Measurements from ENCODE around the gene RASA4.
"Not testable (repeated sequence)": the region's sequence is repeated elsewhere in the genome, so short reads cannot be mapped to it uniquely, and the experiment has no call there.

RASA4 gene

DNA sequence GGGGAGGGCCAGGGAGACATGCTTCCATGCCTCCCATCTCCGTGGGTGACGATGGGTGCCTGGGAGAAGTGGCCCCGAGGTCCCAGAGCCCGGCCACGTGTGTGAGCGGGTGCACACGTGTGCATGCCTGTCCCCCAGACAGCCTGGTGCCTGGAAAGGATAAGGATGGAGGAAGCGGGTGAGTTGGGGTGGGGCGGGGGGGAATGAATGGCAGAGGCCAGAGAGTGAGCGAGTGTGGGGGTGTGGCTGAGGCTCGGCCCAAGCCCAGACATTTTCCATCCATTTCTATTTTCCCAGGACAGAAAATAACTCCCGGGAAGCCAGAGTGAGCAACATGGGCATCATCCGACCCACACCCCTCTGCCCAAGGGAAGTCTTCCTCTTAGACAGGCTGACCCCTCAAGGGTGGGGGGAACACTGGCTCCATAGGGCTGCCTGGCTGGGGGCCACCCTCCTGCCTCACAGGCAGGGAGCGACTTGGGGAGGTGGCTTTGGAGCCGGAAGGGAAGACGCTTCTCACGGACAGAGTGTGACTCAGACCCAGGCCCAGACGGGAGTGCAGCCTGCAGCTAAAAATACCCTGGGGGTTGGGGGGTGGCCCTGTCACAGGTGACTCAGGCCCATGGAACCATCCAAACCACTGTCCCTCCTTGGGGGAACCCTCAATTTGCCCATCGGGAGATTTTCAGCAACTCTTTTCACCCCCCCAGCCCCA, 12.0 kb downstream of the RASA4 start:
- not testable (repeated sequence) for DNase-seq

DNA sequence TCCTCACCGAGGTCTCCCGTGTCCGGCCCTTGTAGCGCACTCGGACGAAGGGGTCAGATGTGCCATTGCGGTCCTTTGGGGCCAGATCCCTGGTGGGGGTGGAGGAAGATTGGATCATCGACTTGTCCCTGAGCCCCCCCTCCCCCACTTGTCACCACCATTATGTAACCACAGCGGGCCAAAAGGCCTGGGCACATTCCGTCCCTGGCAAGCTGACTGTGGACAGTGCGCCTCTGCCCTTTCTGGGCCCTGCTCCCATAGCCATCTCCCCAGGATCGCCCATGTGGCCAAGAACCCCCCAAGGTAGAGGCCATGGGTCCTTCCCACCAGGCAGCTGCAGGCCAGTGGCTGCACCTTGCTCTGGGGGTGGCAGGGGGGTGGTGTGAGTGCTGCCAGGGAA, 14.2 kb downstream of the RASA4 start:
- not testable (repeated sequence) for DNase-seq

DNA sequence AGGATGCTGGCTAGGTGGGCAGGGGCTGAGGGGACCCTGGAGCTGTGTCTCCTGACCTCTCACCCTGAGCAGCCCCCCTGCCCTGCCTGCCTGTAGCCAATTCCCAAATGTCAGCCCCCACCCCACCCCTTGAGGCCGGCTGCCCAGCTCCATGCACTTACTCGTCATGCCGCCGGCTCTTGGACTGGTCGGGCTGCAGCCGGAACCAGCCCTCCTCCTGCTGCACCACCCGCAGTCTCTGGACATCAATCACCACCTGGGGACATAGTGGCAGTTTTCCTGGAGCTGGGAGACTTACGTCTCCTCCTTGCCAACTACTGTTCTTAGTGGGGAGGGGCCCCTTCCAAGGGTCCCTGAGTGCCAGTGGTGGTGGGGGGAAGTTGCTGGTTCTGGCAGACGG, 16.9 kb downstream of the RASA4 start:
- not testable (repeated sequence) for DNase-seq

DNA sequence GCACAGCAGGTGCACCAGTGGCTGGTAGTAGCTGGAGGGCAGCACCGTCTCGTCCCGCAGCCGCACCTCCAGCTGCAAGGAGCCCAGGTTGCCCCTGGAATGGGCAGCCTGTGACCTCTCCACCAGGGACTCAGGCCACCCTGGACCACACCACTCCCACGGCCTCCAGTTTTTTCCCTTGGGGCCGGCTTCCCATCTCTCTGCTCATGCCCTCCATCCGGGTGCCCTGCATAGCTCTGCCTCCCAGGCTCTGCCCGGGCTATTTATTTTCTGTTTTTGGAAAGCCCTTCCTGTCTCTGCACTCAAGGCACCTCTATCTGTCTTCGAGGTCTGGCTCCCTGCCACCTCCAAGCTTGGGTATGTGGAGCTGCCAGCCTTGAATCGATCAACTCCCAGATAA, 20.5 kb downstream of the RASA4 start:
- DNase-seq: not testable (repeated sequence)

DNA sequence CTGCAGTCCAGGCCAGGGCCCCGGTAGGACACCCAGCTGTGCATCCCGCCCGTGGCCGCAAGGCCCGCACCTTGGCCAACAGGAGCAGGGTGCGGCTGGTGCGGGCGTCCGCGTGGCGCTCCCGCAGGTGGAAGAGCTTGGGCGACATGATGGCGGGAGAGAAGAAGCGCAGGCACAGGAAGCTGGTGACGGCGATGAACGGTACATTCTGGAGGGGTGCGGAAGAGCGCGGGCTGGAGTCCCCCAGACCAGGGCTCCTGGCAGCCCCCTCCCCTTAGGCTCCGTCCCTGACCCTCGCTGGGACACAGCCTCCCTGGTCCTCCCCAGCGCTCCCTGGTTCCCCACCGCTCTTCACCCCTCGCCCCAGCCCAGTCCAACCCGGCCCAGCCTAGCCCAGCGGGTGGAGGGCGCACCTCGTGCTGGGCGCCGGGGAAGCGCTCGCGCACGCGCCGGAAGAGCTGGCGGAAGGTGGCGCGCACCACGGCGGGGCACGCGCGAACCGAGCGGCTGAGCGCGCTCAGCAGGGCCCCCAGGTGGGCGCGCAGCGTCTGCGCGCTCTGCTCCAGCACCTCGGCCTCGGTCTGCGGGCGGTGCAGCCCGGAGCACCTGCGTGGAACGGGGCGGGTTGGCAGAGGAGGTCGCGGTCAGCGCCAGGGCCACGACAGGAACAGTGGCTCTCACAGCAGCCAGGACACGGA, 22.8 kb downstream of the RASA4 start:
- not testable (repeated sequence) for DNase-seq

DNA sequence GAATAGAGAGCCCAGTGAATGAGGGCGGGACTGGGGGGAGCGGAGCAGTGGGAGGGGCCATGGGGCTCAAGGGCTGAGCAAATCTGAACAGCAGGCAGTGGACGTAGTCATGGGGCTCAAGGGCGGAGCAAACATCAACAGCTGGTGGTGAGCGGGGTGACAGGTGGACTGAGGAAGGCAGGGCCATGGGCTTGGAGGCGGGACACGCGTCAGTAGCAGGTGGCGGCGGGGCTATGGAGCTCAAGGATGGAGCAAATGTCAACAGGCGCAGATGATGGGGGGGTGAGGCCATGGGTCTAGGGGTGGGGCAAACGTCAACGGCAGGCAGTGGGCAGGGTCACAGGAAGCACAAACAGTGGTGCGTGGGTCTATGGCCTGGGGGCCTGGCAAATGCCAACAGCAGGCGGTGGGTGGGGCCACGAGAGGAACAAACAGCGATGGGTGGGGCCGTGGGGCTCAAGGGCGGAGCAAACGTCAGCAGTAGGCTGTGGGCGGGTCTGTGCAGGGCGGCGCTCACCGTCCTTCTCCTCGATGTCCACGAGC, 24.0 kb downstream of the RASA4 start:
- DNase-seq: peak; percentile 52

DNA sequence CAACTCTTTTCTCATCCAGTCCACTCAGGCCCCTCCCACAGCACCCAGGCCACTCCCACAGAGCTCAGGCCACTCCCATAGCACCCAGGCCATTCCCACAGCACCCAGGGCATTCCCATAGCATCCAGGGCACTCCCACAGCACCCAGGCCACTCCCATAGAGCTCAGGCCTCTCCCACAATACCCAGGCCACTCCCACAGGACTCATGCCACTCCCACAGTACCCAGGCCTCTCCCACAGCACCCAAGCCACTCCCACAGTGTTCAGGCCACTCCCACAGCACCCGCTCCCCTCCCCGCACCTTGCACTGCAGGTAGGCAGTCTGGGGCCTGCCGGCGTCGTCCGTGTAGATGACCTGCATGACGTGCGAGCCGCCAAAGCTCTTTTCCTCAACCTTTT, 26.7 kb downstream of the RASA4 start:
- not testable (repeated sequence) for DNase-seq

DNA sequence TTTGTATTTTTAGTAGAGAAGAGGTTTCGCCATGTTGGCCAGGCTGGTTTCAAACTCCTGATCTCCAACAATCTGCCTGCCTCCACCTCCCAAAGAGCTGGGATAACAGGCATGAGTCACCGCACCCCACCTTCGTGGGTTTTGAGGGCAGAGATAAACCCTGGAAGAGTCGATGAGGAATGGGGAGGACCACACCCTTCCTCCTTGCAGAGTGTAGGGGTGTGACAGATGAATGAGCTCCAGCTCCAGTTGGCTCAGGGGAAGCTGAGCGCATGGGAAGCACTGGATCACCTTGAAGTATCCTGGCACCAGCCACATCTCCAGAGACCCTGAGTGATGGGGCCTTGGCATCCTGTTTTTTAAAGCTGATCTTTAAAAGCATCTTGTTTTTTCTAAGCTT, 33.1 kb downstream of the RASA4 start:
- DNase-seq: not testable (repeated sequence)

DNA sequence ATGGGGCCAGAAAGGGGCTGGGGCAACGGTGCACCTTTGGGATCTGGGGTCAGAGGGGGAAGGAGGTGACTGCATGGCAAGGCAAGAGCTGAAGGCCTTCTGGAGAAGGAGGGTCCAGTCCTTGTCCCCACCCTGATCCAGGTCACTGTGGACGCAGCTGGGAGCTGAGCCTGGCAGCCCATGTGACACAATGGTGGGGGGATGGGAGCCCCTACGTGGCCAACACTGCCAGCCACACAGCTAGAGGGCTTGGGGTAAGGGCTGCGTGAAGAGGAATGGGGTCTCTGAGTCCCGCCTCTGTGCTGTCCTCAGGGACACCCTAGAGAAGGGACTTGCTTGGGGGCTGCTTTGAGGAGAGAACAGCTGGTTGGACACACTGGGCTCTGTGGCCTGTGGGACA, 34.8 kb downstream of the RASA4 start:
- not testable (repeated sequence) for DNase-seq

DNA sequence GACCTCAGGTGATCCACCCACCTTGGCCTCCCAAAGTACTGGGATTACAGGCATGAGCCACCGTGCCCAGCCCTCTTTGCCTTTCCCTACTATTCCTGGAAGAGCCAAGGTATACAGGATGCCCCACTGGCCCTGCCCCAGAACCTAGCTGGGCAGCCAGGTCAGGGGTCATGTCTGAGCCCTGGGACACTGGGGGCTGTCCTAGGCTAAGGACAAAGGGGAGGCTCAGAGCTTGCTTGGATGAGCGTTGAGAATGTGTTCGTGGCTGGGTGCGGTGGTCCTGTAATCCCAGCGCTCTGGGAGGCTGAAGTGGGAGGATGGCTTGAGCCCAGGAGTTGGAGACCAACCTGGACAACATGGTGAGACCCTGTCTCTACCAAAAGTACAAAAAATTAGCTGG, 38.1 kb downstream of the RASA4 start:
- DNase-seq: not testable (repeated sequence)

DNA sequence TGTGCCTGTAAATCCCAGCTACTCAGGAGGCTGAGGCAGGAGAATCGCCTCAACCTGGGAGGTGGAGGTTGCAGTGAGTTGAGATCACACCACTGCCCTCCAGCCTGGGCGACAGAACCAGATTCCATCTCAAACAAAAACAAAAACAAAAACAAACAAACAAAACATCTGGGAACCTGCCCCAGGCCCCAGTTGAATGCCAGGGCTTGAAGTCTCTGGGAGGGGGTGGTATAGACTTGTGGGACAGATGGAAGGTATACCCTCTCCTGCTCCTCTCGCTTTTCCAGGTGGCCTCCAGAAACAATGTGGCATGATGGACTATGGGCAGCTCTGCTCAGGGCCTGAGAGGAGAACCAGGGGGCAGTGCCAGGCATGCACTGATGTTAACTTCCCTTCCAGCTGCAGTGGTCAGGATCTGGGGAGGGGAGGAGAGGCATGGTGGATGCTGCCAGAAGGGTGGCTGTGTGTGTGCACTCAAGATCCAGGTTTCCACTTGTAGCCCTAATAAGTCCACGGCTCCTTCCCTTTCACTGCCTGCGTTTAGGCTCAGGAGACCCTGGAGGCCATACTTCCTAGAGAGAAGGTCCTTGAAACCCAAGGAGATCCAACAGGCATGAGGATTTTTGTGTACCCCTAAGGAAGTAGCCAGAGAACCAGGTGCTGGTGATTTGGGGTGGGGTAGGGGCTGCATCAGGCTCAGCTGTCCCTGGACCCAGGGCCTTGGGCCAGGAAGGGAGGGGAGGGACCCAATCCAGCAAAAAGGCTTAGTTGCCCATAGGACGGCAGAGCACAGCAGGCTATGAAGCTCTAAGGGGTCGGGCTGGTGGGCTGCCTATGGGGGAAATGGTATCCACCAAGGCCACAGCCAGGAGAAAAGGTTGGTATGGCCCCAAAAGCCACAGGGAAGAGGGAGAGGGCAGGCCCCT, 39.0 kb downstream of the RASA4 start:
- DNase-seq: not testable (repeated sequence)

DNA sequence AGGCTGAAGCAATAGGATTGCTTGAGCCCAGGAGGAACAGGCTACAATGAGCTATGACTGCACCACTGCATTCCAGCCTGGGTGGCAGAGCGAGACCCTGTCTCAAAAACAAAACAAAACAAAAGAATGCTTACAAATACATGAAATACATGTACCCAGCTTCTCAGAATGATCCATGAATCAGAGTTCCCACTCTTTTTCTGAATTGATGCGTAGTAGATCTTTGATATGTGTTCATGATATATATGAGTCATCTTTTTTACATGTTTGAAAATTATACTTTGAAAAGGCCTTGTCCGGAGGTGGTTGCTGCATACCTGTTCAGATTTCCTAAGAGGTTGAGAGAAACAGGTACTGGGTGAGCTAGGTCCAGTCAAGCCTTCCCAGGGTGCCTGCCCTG, 40.2 kb downstream of the RASA4 start:
- DNase-seq: not testable (repeated sequence)

DNA sequence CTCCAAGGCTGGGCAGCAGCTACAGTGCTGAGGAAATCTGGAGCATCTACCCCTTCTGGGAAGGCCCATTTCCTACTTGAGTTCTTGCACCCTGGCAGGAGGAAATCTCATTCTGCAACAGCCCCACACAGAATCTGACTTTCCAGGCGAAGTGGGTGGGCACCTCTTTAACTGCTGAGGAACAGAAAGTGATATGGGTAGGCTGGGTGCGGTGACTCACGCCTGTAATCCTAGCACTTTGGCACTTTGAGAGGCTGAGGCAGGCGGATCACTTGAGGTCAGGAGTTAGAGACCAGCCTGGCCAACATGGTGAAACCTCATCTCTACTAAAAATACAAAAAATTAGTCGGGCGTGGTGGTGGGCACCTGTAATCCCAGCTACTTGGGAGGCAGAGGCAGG, 41.9 kb downstream of the RASA4 start:
- not testable (repeated sequence) for DNase-seq

DNA sequence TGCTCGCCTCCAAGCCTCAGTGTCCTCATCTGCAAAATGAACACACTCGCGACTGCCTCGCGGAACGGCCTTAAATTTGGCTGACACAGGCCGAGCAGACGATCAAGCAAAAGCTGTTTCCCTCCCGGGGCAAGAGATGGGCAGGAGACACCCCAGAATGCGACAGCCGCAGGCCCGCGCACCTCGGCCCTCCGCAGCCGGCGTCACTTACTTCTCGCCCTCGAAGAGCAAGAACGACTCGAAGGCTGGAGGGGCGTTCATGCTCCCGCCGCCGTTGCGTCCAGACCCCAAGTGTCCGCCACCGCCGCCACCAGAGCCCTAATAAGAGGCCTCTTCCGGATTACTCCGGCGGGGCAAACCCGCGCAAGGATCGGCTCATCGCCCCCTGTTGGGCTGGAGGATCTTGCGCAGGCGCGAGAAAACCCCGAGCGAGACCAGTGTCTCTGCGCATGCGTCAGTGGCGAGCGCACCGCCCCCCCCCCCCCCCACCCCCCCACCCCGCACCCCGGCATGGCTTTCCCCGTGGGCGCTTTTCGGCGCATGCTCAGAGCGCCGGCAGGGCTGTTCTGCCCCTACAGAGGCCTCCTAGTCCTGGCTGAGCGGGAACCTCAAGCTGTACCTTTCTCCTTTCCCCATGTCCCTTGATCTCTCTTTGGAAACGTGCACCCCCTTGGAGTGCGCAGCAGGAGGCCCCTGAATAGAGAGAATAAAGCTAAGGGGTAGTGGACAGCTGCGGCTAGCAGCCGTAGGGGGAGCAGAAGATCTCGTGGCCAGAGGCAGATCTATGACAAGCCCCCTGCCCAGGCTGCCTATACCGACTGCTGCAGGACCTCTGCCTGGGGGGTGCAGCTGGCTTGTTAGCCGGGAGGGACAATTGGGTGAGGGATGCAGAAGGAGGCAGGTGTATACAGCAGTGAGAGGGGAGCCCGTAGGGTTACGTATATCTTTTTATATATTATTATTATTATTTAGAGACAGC, 44.0 kb downstream of the RASA4 start, which contains the start of gene POLR2J3:
TSS of gene POLR2J3 (minus strand) at position 323 of the 979 bp plus-strand sequence. CDS start at position 261, 62 bp downstream.
- DNase-seq: peak; percentile 95

DNA sequence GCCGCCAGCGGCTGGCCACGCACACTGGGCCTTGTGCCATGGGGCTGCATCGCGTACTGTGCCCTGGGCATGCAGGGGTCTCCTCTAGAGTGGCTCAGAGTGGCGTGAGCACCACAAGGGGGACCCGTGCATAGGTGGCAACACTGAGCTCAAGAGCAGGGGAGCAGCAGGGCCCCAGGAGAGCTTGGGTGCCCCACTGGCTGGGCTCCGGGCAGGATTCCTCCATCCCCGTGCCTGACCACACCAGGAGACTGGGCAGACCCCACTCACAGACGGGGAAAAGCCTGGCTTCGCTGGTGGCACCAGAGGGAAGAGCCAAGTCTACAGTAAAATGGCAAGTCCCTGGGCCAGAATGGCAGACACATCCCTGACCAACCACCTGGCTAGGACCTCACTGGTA, 47.9 kb downstream of the RASA4 start:
- DNase-seq: not testable (repeated sequence)

DNA sequence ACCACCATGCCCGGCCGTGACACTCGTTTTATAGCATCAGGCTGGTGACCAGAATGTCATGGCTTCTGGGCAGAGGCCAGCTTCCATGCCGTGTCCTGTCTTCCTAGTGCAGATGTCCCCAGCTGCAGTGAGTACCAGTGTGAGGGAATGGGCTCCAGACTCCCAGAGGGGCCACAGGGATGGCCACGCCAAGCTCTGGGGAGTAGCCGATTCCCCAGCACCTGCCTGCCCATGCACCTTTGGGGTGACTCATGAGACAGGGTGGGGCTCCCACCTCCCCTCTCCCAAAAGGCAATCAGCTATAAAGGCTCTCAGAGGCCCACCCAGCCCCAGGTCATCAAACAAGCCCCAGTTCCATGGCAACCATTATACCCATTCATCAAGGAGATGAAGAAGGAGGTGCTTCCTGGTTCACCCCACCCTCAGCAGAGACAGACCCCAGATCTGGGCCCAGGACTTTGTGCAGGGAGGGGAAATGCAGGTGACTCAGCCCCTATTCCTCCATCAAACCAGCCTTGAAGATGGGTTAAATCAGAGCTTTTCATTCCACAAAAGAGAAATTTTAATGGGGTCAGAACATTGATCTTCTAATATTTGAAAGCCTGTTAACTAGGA, 65.6 kb downstream of the RASA4 start, which contains the start of gene SPDYE2:
TSS of gene SPDYE2 (plus strand) at position 419 of the 615 bp plus-strand sequence. CDS start 2,030 bp downstream, outside the sequence.
- not testable (repeated sequence) for DNase-seq

DNA sequence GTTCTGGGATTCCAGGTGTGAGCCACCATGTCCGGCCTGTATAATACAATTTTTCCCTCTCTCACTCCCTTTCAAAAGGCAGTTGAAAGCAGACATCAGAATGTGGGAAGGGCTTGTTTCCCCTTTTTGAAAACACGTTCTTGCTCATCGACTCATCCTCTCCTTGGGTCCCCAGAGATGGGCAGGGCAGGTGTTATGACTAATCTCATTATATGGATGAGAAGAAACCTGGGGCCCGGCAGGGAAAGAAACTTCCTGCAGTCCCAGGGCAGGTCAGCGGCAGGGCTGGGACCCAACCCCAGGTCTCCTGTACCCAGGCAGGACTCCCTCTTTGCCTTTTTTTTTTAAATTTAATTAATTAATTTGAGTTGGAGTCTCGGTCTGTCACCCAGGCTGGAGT, 70.2 kb downstream of the RASA4 start:
- DNase-seq: not testable (repeated sequence)

DNA sequence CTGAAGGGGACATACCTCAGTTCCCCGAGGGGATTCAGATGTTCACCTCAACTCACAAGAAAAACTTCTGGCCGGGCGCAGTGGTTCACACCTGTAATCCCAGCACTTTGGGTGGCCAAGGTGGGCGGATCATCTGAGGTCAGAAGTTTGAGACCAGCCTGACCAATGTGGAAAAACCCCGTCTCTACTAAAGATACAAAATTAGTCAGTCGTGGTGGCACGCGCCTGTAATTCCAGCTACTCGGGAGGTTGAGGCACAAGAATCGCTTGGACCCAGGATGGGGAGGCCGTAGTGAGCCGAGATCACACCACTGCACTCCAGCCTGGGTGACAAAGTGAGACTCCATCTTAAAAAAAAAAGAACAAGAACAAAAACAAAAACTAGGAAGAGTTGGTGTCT, 71.3 kb downstream of the RASA4 start:
- not testable (repeated sequence) for DNase-seq

DNA sequence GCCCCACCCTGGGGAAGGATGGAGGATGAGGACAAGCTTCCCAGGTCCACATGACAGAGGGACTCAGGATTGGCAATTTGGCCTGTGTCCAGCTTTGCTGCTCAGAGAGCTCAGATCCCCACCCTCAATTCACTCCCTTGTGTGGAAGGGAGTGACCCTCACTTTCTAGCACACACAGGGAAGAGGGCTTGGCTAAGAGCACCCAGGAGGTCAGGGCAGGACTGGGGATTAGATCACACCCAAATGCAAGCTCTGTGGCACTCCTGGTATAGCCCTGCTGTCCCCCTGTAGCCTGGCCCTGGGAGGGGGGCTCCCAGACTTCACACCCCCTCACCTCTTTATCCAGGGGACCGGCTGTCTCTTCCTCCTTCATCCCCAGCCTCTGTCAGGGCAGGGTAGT, 72.2 kb downstream of the RASA4 start:
- DNase-seq: not testable (repeated sequence)

DNA sequence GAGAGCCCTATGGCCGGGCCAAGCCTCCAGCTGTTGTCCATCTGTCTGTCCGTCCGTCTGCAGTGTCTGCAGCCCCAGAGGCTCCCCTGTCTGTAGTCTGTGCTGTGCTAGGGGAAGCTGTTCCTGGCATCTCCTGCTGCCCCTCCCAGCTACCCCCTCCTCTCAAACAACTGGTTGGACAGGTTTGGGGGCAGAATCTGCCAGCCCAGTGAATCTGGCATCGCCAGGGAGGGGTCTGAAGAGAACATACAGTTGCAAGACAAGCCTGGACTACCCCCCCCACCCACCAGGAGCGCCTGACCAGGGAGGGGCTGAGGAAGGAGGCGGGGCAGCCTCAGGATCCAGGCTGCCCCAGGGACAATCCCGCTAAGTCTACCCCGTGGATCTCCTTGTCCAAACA, 73.0 kb downstream of the RASA4 start, which contains the start of gene UPK3BL2:
TSS of gene UPK3BL2 (minus strand) at position 101 of the 400 bp plus-strand sequence. CDS start at position 41, 60 bp downstream.
- not testable (repeated sequence) for DNase-seq

DNA sequence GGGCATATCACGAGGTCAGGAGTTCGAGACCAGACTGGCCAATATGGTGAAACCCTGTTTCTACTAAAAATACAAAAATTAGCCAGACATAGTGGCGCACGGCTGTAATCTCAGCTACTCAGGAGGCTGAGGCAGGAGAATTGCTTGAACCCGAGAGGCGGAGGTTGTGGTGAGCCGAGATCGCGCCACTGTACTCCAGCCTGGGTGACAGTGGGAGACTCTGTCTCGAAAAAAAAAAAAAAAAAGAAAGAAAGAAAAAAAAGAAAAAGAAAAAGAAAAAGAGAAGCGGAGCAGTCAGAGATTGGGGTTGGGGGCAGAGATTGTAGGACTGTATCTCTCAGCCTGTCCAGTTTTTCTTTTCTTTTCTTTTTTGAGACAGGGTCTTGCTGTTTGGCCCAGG, 73.8 kb downstream of the RASA4 start:
- not testable (repeated sequence) for DNase-seq

Data from CD4-positive, alpha-beta T cell treated with Interleukin-4 for 4 hours (primary cell).